Right ventricle myocardium superior (tissue), 1 donor: Measurements from ENCODE around the gene SPTLC2. TPM values are rescaled to one million over a fixed set of nuclear protein-coding genes. Genes with fewer than 3 reads are reported as not detected.
"Not testable (repeated sequence)": the region's sequence is repeated elsewhere in the genome, so short reads cannot be mapped to it uniquely, and the experiment has no call there.

Experiments used
- ATAC-seq: fragments of 200-7000 bp; cut with Tn5 transposase; one replicate; pipeline ENCODE4 v1.9.1; 2020; ENCODE audit warnings: mild to moderate bottlenecking; ENCODE audit not compliant: poor library complexity
- DNase-seq: peaks from one replicate; pipeline ENCODE4 v3.0.0-alpha.2; 2020
- intact Hi-C: fragments of 100-400 bp; cut with DNase I; formaldehyde crosslinking; loops from one replicate; pipeline ENCODE4 v1.11.2; 2022
- total RNA-seq: library from RNA; stranded (reverse); fragmentation: NEBNext Ultra II Directional; extraction: Animal tissue kit (Norgen Biotek cat#: 25700); gene quantifications from one replicate; pipeline ENCODE4 v1.2.1, GENCODE V29; 2021
- donor health status: DM: no; HTN: yes; CAD: no; lungs with severe emphysema.

SPTLC2 gene
- total RNA-seq, 1 donor from 2014 or later, result 10.2 TPM

DNA sequence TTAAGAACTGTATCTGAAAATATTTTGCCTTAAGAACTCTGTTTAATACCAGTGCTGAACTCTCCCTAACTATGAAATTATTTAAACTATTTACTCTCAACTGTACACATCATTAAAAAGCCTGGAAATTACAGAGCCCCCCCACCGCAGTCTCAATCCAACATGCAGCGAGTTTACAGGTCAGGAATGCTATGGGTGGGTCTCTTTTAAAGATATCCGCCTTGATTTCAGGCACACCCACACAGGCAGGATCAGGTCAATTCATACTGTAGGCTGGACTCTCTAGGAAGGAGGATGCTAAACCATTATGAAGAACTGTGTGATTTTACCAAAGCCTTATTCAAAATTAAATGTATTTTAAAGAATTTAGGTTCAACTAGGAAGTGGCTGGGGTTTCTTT is 16.5 kb downstream of the SPTLC2 start:
- ATAC-seq, result no peak
- no peak for DNase-seq
- intact Hi-C loops, result no loop called here

DNA sequence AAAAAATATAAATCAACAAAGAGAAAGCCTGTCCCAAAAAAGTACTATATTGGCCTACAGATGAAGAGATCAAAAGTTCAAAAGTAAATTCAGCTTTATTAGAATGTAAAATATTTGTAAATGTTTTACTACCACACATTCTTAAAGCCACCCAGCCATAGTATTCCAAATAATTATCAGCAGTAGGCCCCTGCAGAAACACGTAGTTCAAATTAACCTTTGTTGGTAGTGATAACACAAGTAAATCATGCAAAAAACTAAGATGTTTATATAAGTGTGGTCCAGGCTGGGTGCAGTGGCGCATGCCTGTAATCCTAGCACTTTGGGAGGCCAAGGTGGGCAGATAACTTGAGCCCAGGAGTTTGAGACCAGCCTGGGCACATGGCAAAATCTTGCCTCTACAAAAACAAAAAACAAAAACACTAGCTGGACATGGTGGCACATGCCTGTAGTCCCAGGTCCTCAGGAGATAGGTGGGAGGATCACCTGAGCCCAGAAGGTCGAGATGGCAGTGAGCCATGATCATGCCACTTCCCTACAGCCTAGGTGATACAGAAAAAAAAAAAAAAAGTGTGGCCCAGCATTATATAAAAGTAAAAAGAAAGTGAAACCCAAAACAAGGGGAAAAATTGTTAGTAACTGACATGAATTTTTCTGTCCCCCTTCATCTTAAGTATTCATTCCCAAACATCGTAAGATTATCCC is 17.9 kb downstream of the SPTLC2 start:
- intact Hi-C loops, result no loop called here
- ATAC-seq (no peak), DNase-seq (no peak)

DNA sequence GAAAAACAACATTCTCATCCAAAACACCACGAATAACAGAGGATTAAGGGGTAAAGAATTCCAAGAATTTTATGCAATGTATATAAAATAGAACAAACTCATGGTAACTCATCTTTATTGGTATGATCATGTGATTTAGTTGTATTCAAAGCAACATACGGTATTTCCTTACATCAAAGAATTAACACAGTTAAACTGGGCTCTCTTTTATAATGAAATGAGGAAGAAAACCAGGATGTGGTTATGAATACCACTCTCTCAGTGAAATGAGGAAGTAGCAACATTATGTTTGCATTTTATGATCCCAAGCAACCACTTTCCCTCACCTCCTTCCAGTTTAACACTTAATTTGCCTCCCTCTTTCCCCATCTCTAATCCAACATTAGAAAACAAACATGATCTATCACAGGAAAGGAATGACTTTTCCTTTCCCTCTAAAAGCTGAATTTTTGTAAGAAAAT is 22.9 kb downstream of the SPTLC2 start:
- ATAC-seq, result peak; percentile 34
- intact Hi-C loops, result no loop called here

DNA sequence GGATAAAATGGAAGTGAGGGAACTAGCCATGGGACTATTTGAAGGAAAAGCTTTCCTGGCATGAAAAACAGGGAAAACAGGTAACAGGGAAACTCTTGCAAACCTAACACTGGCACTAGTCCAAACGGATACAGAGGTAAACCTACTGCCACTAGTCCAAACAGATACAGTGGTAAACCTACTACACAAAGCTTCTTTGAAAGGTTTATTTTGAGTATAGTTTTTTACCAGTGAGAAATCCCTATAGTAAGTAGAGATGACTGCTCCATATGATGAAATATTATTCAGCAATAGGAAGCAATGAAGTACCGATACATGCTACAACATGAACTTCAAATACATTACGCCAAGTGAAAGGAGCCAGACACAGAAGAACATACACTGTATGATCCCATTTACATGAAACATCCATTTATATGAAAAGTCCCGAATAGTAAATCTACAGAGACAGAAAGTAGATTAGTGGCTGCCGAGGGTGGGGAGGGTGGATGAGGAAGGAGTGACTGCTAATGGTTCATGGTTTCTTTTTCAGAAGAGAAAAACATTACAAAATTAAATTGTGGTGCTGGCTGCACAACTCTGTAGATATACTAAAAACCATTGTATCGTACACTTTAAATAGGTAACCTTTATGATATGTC is 25.5 kb downstream of the SPTLC2 start:
- ATAC-seq, result peak; percentile 29
- intact Hi-C loops, result no loop called here
- no peak for DNase-seq

More for the DNA sequence above, 22.9 kb downstream of the SPTLC2 start:
- DNase-seq, result no peak

DNA sequence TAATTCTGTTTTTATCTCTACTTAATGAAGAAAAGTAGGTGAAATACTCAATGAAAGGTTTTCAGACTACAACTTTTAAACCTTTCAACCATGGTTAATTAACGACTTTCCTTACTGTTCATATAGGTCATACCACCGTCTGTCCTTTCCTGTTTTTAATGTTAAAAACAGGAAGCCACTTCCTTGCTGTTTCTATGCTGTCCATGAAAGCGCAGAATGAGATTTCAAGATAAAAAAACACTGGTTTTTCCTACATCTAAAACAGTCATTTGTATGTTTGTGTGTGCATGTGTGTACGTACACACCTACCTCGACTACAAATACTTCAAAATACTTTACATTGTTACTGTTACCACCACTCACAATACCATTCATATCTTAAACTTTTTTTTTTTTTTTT is 27.3 kb downstream of the SPTLC2 start:
- no peak for DNase-seq
- intact Hi-C loops, result no loop called here
- no peak for ATAC-seq

DNA sequence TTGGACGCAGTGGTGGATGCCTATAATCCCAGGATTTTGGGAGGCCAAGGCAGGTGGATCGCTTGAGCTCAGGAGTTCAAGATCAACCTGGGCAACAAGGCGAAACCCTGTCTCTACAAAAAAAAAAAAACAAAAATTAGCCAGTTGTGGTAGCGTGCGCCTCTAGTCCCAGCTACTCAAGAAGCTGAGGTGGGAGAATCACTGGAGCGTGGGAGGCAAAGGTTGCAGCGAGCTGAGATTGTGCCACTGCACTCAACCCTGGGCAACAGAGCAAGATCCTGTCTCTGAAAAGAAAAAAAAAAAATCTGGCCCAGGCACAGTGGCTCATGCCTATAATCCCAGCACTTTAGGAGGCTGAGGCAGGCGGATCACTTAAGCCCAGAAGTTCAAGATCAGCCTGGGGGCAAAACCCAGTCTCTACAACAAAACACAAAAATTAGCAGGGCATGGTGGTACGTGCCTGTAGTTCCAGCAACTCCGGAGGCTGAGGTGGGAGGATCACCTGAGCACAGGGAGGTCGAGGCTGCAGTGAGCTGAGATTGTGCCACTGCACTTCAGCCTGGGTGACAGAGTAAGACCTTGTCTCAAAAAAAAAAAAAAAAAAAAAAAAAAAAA is 27.9 kb downstream of the SPTLC2 start:
- intact Hi-C loops, ATAC-seq, DNase-seq: not testable (repeated sequence)

DNA sequence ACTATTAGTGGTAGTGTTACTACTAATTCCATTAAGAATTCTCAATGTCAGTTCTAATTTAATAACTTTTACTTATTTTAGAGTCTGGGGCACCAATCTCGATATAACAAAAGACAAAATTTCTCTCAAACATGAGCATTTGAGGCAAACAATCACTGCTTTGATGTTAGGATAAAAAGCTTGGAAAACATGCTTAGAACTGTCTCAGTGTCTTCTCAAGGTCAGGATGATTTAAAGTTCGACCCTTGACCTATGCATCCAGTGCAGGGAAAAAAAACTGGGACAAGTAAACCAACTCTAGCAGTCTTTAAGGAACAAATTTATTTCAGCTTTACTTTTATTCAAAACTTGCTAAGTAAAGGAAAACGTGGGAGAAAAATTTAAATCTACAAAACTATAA is 31.1 kb downstream of the SPTLC2 start:
- intact Hi-C loops, result no loop called here
- DNase-seq, result no peak
- no peak for ATAC-seq

DNA sequence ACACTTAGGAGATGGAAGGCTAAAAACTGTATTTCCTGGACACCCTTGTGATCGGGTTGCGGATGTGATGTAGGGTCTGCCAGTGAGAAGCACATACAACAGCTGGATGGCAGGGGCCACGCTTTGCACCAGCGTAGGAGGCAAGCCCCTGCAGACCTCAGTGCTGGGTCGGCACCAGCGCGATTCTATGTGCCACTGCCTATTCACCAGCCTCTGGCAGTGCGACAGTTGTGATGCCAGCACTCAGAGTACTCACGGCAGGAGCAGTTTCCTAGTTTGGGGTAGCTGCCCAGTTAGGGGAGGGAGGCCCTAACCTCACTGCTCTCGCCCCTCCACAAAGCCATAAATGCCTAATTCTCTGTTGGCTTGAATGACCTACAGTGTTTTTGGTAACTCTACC is 31.6 kb downstream of the SPTLC2 start:
- DNase-seq, result no peak
- peak; percentile 30 for ATAC-seq
- intact Hi-C loops, result no loop called here

DNA sequence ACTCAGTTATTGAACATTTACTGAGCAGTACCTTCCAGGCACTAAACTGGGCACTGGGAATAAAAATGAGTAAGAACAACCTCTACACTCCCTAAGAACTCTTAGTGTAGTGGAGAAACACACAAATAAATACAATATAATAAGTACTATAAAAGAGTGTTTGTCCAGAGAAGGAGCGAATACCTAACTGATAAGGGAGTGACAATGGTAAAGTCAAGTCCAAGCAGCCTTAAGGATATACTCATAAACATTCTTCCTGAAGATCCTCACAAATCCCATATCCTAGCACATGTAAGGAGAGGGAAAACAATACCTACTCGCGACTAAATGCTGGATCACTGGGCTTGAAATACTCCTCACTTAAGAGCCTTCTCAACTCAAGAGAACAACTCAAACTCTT is 32.8 kb downstream of the SPTLC2 start:
- ATAC-seq, result no peak
- intact Hi-C loops, result no loop called here
- no peak for DNase-seq

DNA sequence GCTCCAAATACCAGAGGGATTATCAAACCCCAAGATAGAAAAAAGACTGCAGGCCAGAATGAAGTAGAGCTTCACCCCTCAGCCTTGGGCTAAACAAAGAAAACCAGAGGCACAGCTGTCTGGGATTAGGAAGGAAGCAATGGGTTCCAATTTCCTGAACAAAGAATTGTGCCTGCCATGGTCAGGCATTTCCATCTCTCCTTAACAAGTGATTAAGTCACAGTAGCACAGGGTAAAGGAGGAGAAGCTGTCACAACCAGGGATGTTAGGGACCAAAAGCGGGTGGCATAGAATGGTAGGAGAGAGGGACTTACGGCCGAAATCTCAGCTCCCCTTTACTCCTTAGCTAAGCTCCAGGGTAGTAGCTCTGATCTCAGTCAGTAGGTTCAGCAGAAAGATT is 33.9 kb downstream of the SPTLC2 start:
- DNase-seq, result no peak
- no peak for ATAC-seq
- intact Hi-C loops, result no loop called here

DNA sequence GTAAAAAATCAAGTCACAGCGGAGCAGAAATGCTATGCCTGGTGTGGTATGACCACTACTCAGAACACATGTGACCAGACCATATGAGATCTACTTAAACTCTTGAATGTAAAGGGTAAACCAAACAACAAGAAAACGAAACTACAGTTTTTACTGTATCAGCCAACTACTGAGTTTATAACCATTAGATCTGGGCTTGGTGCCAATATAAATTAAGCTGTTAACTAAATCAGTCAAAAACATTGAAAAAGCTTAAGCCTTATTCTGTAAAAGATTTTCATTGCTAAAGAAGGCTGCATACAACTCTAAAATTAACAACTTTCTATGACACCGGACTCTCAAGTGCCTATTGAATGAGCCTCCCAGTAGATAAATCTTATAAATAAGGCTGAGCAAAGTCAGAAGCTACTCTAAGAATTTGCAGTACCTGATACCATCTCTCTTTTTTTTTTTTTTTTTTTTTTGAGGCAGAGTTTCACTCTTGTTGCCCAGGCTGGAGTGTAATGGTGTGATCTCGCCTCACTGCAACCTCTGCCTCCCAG is 35.4 kb downstream of the SPTLC2 start:
- intact Hi-C loops, result no loop called here
- no peak for DNase-seq
- ATAC-seq, result peak; percentile 28

DNA sequence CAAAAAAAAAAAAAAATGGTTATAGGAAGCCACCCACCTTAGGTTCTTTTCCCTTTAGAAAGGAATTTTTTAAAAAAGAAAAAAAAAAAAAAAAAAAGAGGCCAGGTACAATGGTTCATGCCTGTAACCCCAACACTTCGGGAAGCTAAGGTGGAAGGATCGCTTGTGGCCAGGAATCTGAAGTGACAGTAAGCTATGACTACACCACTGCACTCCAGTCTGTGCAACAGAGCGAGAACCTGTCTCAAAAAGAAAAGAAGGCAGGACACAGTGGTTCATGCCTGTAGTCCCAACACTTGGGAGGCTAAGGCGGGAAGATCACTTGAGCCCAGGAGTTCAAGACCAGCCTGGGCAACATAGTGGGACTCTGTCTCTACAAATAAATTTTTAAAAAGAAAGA is 36.0 kb downstream of the SPTLC2 start:
- intact Hi-C loops, result no loop called here
- no peak for DNase-seq
- ATAC-seq, result peak; percentile 18

DNA sequence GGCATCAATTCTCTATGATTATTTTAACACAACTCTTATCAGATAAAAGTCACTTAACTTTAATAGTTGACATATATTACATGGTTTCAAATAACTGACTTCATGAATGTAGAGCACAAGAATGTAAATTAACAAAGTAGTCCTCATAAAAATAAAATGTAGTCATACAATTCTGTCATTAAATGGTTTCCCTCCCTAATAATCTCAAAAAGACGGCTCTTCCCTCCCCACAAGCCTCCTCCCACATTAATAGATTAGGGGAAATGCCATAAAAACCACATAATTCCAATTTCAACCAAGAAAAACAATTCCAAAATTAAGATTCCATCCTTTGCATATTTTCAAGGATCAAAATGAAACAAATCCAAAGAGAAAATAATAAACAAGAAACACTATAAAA is 36.7 kb downstream of the SPTLC2 start:
- ATAC-seq (no peak), DNase-seq (no peak)
- intact Hi-C loops, result no loop called here

DNA sequence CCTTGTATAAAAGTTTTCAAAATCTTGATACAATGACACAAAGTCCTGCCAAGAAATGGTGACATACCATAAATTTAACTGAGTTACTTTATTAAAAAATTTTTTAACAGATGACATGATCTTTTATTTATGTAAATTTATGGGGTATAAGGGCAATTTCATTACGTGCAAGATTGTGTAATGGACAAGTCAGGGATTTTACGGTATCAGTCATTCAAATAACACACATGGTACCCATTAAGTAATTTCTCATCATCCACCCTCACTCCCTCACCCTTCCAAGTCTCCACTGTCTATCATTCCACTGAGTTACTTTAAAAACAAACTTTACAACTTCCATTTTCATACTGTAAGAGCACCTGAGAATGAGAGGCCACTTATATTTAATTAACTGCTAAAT is 37.4 kb downstream of the SPTLC2 start:
- intact Hi-C loops, result no loop called here
- DNase-seq (no peak), ATAC-seq (no peak)

DNA sequence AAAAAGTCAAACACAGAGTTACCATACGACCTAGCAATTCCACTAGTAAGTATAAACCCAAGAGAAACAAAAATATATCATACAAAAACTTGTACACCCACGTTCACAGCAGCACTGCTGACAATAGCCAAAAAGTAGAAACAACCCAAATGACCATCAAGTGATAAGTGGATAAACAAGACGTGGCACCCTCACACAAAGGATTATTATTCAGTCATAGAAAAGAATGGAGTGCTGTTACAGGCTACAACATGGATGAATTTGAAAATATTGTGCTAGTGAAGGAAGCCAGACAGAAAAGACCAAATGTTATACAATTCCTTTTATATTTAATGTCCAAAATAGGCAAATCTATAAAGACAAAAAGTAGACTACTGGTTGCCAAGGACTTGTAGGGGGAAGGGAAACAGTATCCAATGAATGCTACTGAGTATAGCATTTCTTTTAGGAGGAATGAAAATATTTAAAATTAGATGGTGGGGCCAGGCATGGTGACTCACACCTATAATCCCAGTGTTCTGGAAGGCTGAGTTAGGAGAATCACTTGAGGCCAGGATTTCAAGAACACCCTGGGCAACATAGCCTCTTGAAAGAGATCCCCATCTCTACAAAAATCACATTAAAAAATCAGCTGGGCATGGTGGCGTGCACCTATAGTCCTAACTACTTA is 41.9 kb downstream of the SPTLC2 start:
- DNase-seq (no peak), ATAC-seq (no peak)
- intact Hi-C loops, result no loop called here

DNA sequence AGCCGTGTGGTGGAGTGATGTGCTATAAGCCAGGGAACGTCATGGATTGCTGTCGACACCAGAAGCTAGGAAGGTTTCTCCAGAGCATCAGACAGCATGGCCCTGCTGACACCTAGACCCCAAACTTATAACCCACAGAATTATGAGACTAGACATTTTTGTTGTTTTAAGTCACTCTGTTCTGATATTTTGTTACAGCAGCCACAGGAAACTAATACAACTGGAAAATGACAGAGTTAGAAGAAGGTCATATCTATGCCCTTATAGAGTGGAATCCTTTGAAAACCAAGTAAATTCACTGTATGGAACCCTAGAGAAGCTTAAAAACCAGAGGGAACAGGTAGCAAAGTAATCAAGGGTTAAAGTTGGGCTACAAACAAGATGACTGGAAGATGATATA is 42.5 kb downstream of the SPTLC2 start:
- intact Hi-C loops, result no loop called here
- DNase-seq (no peak), ATAC-seq (no peak)

DNA sequence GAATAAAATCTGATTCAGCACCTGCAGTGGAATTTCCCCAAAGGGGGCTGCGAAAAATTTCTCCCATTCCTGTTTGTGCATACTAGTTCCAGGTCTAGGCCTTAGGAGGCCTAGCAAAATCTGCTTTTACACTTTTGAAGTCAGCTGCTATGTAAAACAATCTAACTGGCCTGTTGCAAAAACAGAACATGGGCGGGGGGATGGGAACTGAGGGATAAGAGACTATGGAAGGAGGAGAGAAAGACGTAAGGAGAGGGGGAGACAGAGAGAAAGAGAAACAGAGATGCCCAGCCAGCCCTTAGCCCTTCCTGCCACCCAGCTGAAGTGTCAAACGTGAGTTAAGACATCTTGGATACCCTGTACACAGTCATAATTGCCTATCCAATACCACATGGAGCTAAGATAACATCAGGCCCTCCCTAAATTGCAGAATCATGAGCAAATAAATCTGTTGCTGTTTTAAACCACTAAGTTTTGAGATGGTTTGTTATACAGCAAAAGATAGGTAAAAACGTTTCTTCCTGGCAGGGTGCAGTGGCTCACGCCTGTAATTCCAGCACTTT is 45.6 kb downstream of the SPTLC2 start:
- no peak for ATAC-seq

DNA sequence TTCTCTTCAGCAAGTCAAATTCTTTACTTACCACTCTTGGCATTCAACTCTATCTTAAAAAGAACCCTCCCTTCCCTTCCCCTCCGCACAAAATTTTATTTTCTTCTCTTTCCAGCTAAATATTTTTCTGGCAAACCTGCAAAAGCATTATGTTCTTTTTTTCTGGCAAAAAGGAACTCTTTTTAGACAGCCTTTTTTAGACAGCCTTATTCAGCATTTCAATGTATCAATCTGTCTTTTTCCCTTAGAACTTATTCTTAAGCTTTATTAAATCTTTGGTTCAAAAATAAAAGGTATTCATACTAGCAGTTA is 50.5 kb downstream of the SPTLC2 start:
- no peak for ATAC-seq
- intact Hi-C loops, result no loop called here
- no peak for DNase-seq

More for the DNA sequence above, 45.6 kb downstream of the SPTLC2 start:
- no peak for DNase-seq
- intact Hi-C loops, result no loop called here

DNA sequence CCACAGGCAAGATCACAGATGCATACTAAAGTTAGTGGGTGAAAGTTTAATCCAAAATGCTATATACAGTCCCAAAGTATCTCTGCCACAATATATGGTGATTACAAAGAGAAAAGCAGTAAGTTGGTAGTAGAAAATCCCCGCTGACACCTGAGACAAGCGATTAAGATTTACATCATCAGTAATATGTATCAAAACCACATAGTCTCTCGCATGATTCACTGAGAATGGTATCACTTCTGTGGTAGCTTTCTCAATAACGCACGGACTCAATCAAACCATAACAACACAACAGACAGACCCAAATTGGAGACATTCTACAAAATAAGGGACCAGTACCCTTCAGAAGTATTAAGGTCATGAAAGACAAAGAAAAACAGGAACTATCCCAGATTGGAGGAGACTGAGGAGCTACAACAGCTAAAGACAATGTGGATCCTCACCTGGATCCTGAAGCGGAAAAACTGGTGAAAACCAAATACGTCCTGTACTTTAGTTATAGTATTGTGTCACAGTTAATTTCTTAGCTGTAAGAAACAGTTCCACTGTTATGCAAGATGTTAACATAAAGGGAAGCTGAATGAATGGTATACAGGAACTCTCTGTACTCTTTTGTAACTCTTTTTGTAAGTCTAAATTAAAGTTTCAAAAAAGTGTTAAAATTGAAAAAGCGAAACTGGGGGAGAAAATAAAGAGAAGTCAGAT is 51.0 kb downstream of the SPTLC2 start:
- no peak for DNase-seq
- intact Hi-C loops, result no loop called here
- peak; percentile 59 for ATAC-seq
